Chondrocyte (in vitro differentiated cells): ENCODE measurements around the gene MAN1A1. TPM values are rescaled to one million over a fixed set of nuclear protein-coding genes. Genes with fewer than 3 reads are reported as not detected.
"Not testable (repeated sequence)": the region's sequence is repeated elsewhere in the genome, so short reads cannot be mapped to it uniquely, and the experiment has no call there.

ENCODE experiments used
- DNase-seq: peaks from one replicate; pipeline ENCODE4 v3.0.0; 2021; ENCODE audit warnings: mixed read lengths, low spot score
- H3K27ac Mint-ChIP-seq: one replicate; pipeline ENCODE4 v1.8.0; 2021; ENCODE audit warnings: mild to moderate bottlenecking, moderate library complexity, mixed read lengths; ENCODE audit not compliant: unreplicated experiment
- H3K27me3 Mint-ChIP-seq: 2 replicates; pipeline ENCODE4 v1.8.0; 2021; ENCODE audit warnings: low read depth, mixed read lengths
- H3K36me3 Mint-ChIP-seq: 2 replicates; pipeline ENCODE4 v1.8.0; 2021; ENCODE audit warnings: low read depth, mixed read lengths
- H3K4me1 Mint-ChIP-seq: 2 replicates; pipeline ENCODE4 v1.8.0; 2021; ENCODE audit warnings: low read depth, mild to moderate bottlenecking, mixed read lengths
- H3K4me3 Mint-ChIP-seq: one replicate; pipeline ENCODE4 v1.8.0; 2021; ENCODE audit warnings: mild to moderate bottlenecking, moderate library complexity, mixed read lengths; ENCODE audit not compliant: unreplicated experiment
- H3K9me3 Mint-ChIP-seq: 2 replicates; pipeline ENCODE4 v1.8.0; 2021; ENCODE audit warnings: low read depth, mixed read lengths
- CTCF ChIP-seq: fragments of 200-600 bp; sonication (generic); IDR thresholded peaks from 2 replicates; pipeline ENCODE4 v1.5.0; 2021; ENCODE audit warnings: antibody characterized with exemption, mild to moderate bottlenecking, moderate library complexity
- total RNA-seq: library from RNA; stranded (reverse); gene quantifications from 3 replicates; pipeline ENCODE4 v1.2.1, GENCODE V29; 2021

The MAN1A1 gene
- total RNA-seq, 1 donor from 2014 or later: 7.2 TPM

GRCh38 chr6:119379809-119380208 is 30.2 kb upstream of the MAN1A1 start:
- Mint-ChIP-seq H3K4me3 (no peak overlapping the region), H3K36me3 (no peaks in the 10 kb centered on the region), H3K27me3 (peaks cover 29% of the 10 kb centered on the region), H3K4me1 (no peaks in the 10 kb centered on the region), H3K27ac (no peak overlapping the region), H3K9me3 (peaks cover 16% of the 10 kb centered on the region)
- DNase-seq: no peak
- TF ChIP-seq CTCF: no peak

- H3K4me1 Mint-ChIP-seq, DNase-seq, H3K27ac Mint-ChIP-seq, H3K4me3 Mint-ChIP-seq, H3K36me3 Mint-ChIP-seq: not testable (repeated sequence)
- peaks cover 27% of the 10 kb centered on the region for H3K27me3 Mint-ChIP-seq
- H3K9me3 Mint-ChIP-seq: peaks cover 19% of the 10 kb centered on the region
Measured at GRCh38 chr6:119377043-119377442, 27.5 kb upstream of the MAN1A1 start.

DNA sequence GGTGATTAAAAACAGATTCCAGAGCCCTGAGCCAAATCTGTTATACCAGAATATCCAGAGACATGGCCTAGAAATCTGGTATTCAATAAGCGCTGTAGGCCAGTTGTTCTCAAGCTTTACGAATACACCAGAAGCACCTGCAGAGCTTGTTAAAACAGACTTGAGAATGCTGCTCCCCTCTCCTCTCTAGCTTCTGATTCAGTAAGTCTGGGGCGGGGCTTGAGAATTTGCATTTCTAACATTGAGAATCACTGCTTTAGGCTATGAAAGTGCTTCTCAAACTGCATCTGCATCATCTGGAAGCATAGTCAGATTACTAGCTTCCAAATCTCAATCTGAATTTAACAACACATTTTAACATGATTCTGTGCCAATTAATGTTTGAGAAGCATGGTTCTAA is 20.5 kb upstream of the MAN1A1 start:
- peaks cover 2% of the 10 kb centered on the region for H3K36me3 Mint-ChIP-seq
- no peak for TF ChIP-seq CTCF
- peaks cover 5% of the 10 kb centered on the region for H3K9me3 Mint-ChIP-seq
- DNase-seq: no peak
- H3K4me3 Mint-ChIP-seq: no peak overlapping the region
- peaks cover 30% of the 10 kb centered on the region for H3K27me3 Mint-ChIP-seq
- peaks cover 7% of the 10 kb centered on the region for H3K4me1 Mint-ChIP-seq
- H3K27ac Mint-ChIP-seq: no peak overlapping the region

- H3K27ac Mint-ChIP-seq: no peak overlapping the region
- peaks cover 6% of the 10 kb centered on the region for H3K36me3 Mint-ChIP-seq
- H3K9me3 Mint-ChIP-seq: peaks cover 7% of the 10 kb centered on the region
- DNase-seq: no peak
- no peak overlapping the region for H3K4me3 Mint-ChIP-seq
- H3K4me1 Mint-ChIP-seq: peaks cover 7% of the 10 kb centered on the region
- TF ChIP-seq CTCF: no peak
- H3K27me3 Mint-ChIP-seq: peaks cover 31% of the 10 kb centered on the region
Measured at GRCh38 chr6:119368921-119369320, 19.4 kb upstream of the MAN1A1 start.

GRCh38 chr6:119361209-119361608 is 11.6 kb upstream of the MAN1A1 start:
- DNase-seq: no peak
- peaks cover 8% of the 10 kb centered on the region for H3K9me3 Mint-ChIP-seq
- no peak overlapping the region for H3K4me3 Mint-ChIP-seq
- no peak for TF ChIP-seq CTCF
- no peaks in the 10 kb centered on the region for H3K4me1 Mint-ChIP-seq
- peaks cover 46% of the 10 kb centered on the region for H3K27me3 Mint-ChIP-seq
- no peak overlapping the region for H3K27ac Mint-ChIP-seq
- peaks cover 6% of the 10 kb centered on the region for H3K36me3 Mint-ChIP-seq

GRCh38 chr6:119360262-119360915 is 10.8 kb upstream of the MAN1A1 start:
- Mint-ChIP-seq H3K4me1 (no peaks in the 10 kb centered on the region), H3K36me3 (peaks cover 6% of the 10 kb centered on the region), H3K9me3 (peaks cover 8% of the 10 kb centered on the region), H3K4me3 (no peak overlapping the region), H3K27ac (no peak overlapping the region), H3K27me3 (peaks cover 50% of the 10 kb centered on the region)
- no peak for TF ChIP-seq CTCF
- no peak for DNase-seq
